Stimulated activated CD8-positive, alpha-beta memory T cell treated with anti-CD3 and anti-CD28 coated beads, Interleukin-2, amount 100 ng/mL, for 1 hour (primary cell): ENCODE measurements around the gene NDNF.

Experiments used
- DNase-seq, 2 donors: peaks; one replicate each; pipeline ENCODE4 v3.0.0-alpha.2; 2020; ENCODE audit warnings: low read depth in 2 of 2

NDNF gene

GRCh38 chr4:121070696-121071639 is 1.4 kb downstream of the NDNF start:
- no peak for DNase-seq

- DNase-seq = no peak
These were observed 2.1 kb downstream of the NDNF start for GRCh38 chr4:121070274-121070673.

- DNase-seq = no peak
These were observed 2.9 kb downstream of the NDNF start for GRCh38 chr4:121069430-121069829.

GRCh38 chr4:121064482-121064881 is 7.9 kb downstream of the NDNF start:
- DNase-seq = no peak

GRCh38 chr4:121062521-121062920 is 9.8 kb downstream of the NDNF start:
- no peak for DNase-seq

GRCh38 chr4:121061861-121062260 is 10.5 kb downstream of the NDNF start:
- DNase-seq = no peak

GRCh38 chr4:121061215-121061614 is 11.1 kb downstream of the NDNF start:
- DNase-seq = no peak

GRCh38 chr4:121057466-121057922 is 14.8 kb downstream of the NDNF start:
- DNase-seq = no peak

- DNase-seq = no peak
These were observed 16.3 kb downstream of the NDNF start for GRCh38 chr4:121056066-121056465.

- no peak for DNase-seq
These were observed 18.0 kb downstream of the NDNF start for GRCh38 chr4:121054373-121054772.

GRCh38 chr4:121053601-121054143 is 18.7 kb downstream of the NDNF start:
- no peak for DNase-seq

GRCh38 chr4:121050300-121050699 is 22.0 kb downstream of the NDNF start:
- no peak for DNase-seq

- no peak for DNase-seq
These were observed 23.2 kb downstream of the NDNF start for GRCh38 chr4:121049072-121049599.

- no peak for DNase-seq
These were observed 24.2 kb downstream of the NDNF start for GRCh38 chr4:121048165-121048564.

GRCh38 chr4:121041307-121042090 is 30.8 kb downstream of the NDNF start:
- no peak for DNase-seq

- no peak for DNase-seq
These were observed 38.3 kb downstream of the NDNF start for GRCh38 chr4:121034017-121034416.

- DNase-seq = no peak
These were observed 41.6 kb downstream of the NDNF start for GRCh38 chr4:121030711-121031110.

GRCh38 chr4:121030131-121030530 is 42.2 kb downstream of the NDNF start:
- DNase-seq = no peak

- no peak for DNase-seq
These were observed 46.3 kb downstream of the NDNF start for GRCh38 chr4:121026034-121026433.

- no peak for DNase-seq
These were observed 46.8 kb downstream of the NDNF start for GRCh38 chr4:121025540-121025939.

GRCh38 chr4:121018543-121018942 is 53.8 kb downstream of the NDNF start:
- DNase-seq = no peak

GRCh38 chr4:121016611-121017010 is 55.7 kb downstream of the NDNF start:
- no peak for DNase-seq
